Trophoblast cell (in vitro differentiated cells and primary cell): Measurements from ENCODE around the gene APPBP2.

Source experiments
- DNase-seq, 2 donors: peaks; one replicate each; pipeline ENCODE4 v3.0.0-alpha.2; 2016
- H2AFZ ChIP-seq: 2 replicates; pipeline ENCODE4 v1.6.1; 2013; ENCODE audit warnings: low read length, moderate library complexity, mild to moderate bottlenecking; ENCODE audit not compliant: insufficient read depth, poor library complexity
- H2AK5ac ChIP-seq: 2 replicates; pipeline ENCODE4 v1.6.1; 2013; ENCODE audit warnings: mild to moderate bottlenecking, low read length
- H2BK120ac ChIP-seq: 2 replicates; pipeline ENCODE4 v1.6.1; 2013; ENCODE audit warnings: low read length, mild to moderate bottlenecking, moderate library complexity; ENCODE audit not compliant: insufficient read depth, poor library complexity
- H2BK12ac ChIP-seq: 2 replicates; pipeline ENCODE4 v1.6.1; 2013; ENCODE audit warnings: mild to moderate bottlenecking, low read length, moderate library complexity
- H2BK5ac ChIP-seq: 2 replicates; pipeline ENCODE4 v1.6.1; 2013; ENCODE audit warnings: low read length, low read depth, moderate library complexity, mild to moderate bottlenecking; ENCODE audit not compliant: poor library complexity
- H3K14ac ChIP-seq: 2 replicates; pipeline ENCODE4 v1.6.1; 2013; ENCODE audit warnings: mild to moderate bottlenecking, low read length
- H3K18ac ChIP-seq: 2 replicates; pipeline ENCODE4 v1.6.1; 2013; ENCODE audit warnings: mild to moderate bottlenecking, low read length
- H3K23ac ChIP-seq: 2 replicates; pipeline ENCODE4 v1.6.1; 2013; ENCODE audit warnings: low read length
- H3K27ac ChIP-seq: 2 replicates; pipeline ENCODE4 v1.5.1; 2013; ENCODE audit warnings: low read depth, mild to moderate bottlenecking, inconsistent platforms, low read length, moderate library complexity
- H3K27me3 ChIP-seq: 2 replicates; pipeline ENCODE4 v1.6.1; 2013; ENCODE audit warnings: inconsistent platforms, mild to moderate bottlenecking, low read length, moderate library complexity; ENCODE audit not compliant: insufficient read depth
- H3K36me3 ChIP-seq, 2 experiments: 1 replicate in 1 of 2; 2 replicates in 1 of 2; pipeline ENCODE4 v1.6.1; 2013; ENCODE audit warnings: low read length in 2 of 2, mild to moderate bottlenecking in 2 of 2, moderate library complexity in 1 of 2; ENCODE audit not compliant: insufficient read depth in 2 of 2, control insufficient read depth in 1 of 2
- H3K4ac ChIP-seq: 2 replicates; pipeline ENCODE4 v1.6.1; 2013; ENCODE audit warnings: low read depth, mild to moderate bottlenecking, low read length, moderate library complexity
- H3K4me1 ChIP-seq, 2 experiments: 1 replicate in 1 of 2; 2 replicates in 1 of 2; pipeline ENCODE4 v1.6.1; 2013; ENCODE audit warnings: low read length in 2 of 2, mild to moderate bottlenecking in 2 of 2, moderate library complexity in 1 of 2; ENCODE audit not compliant: insufficient read depth in 2 of 2, control insufficient read depth in 1 of 2
- H3K4me2 ChIP-seq: 2 replicates; pipeline ENCODE4 v1.6.1; 2013; ENCODE audit warnings: inconsistent platforms, mild to moderate bottlenecking, low read length, moderate library complexity
- H3K4me3 ChIP-seq: 2 replicates; pipeline ENCODE4 v1.5.1; 2013; ENCODE audit warnings: mild to moderate bottlenecking, low read depth, low read length, inconsistent platforms
- H3K79me1 ChIP-seq: one replicate; pipeline ENCODE4 v1.6.1; 2013; ENCODE audit warnings: low read length
- H3K79me2 ChIP-seq: 2 replicates; pipeline ENCODE4 v1.6.1; 2013; ENCODE audit warnings: low read length, mild to moderate bottlenecking; ENCODE audit not compliant: control insufficient read depth, insufficient read depth, poor library complexity
- H3K9ac ChIP-seq: 2 replicates; pipeline ENCODE4 v1.6.1; 2013; ENCODE audit warnings: mild to moderate bottlenecking, low read length
- H3K9me3 ChIP-seq: 2 replicates; pipeline ENCODE4 v1.6.1; 2013; ENCODE audit warnings: low read depth, mild to moderate bottlenecking, control low read depth, inconsistent platforms, low read length; ENCODE audit not compliant: insufficient read depth
- H4K12ac ChIP-seq: 2 replicates; pipeline ENCODE4 v1.6.1; 2013; ENCODE audit warnings: low read depth, mild to moderate bottlenecking, low read length, moderate library complexity
- H4K8ac ChIP-seq: 2 replicates; pipeline ENCODE4 v1.6.1; 2013; ENCODE audit warnings: low read depth, mild to moderate bottlenecking, low read length, moderate library complexity
- H4K91ac ChIP-seq: one replicate; pipeline ENCODE4 v1.6.1; 2013; ENCODE audit warnings: low read depth, mild to moderate bottlenecking, low read length, moderate library complexity
- WGBS: extraction: QIAGEN DNeasy Blood & Tissue Kit; methylation state at CpG from one replicate; pipeline ENCODE4 v1.1.7; 2013; ENCODE audit warnings: missing lambda C conversion rate; ENCODE audit not compliant: insufficient read length, insufficient coverage; ENCODE audit errors: extremely low coverage; 5-methylcytosine and 5-hydroxymethylcytosine counted together

Gene APPBP2

GRCh38 chr17:60559659-60559994 is 33.6 kb upstream of the APPBP2 start:
- Histone ChIP-seq H3K79me2 (no peaks in the 10 kb centered on the region), H3K79me1 (no peaks in the 10 kb centered on the region), H3K9ac (no peak overlapping the region), H4K91ac (no peak overlapping the region), H2BK12ac (no peak overlapping the region), H3K9me3 (peaks cover 18% of the 10 kb centered on the region), H3K23ac (no peak overlapping the region), H2BK120ac (no peak overlapping the region), H2AFZ (no peak overlapping the region), H3K18ac (no peak overlapping the region), H4K8ac (no peak overlapping the region), H3K36me3 (peaks cover 0 to 2% of the 10 kb centered on the region in 2 experiments), H3K4me3 (no peak overlapping the region), H4K12ac (no peak overlapping the region), H3K4me1 (peaks cover 0 to under 1% of the 10 kb centered on the region in 2 experiments), H2BK5ac (no peak overlapping the region), H3K14ac (no peak overlapping the region), H3K4ac (no peak overlapping the region), H2AK5ac (no peak overlapping the region), H3K4me2 (no peak overlapping the region), H3K27ac (no peak overlapping the region), H3K27me3 (no peaks in the 10 kb centered on the region)
- WGBS, result no CpG with 5 or more reads among the region's 8 CpGs
- DNase-seq, result no peak

DNA sequence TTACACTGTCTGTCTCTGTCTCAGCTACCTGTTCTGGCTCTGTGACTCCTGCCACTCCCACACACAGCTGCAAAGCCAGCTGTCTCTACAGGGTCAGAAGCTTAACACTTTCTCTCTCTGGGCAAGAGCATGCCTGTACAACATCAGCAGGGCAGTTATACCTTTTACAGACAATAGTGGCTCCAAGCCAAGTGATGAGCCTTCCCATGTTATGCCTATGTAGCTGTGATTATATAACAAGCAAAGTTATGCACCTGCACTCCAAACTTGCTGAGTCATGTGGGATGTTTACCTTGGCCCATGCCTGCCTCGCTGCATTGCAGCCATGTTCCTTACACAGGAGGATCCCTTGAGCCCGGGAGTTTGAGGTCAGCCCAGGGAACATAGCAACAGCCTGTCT is 31.8 kb upstream of the APPBP2 start:
- H3K18ac ChIP-seq, result no peak overlapping the region
- H3K36me3 ChIP-seq, result peaks cover 0 to 2% of the 10 kb centered on the region in 2 experiments
- H4K12ac ChIP-seq, result no peak overlapping the region
- H3K4ac ChIP-seq, result no peak overlapping the region
- no peak overlapping the region for H4K8ac ChIP-seq
- H3K4me2 ChIP-seq, result no peak overlapping the region
- no CpG with 5 or more reads among the region's 2 CpGs for WGBS
- H2BK12ac ChIP-seq, result no peak overlapping the region
- peaks cover 23% of the 10 kb centered on the region for H3K9me3 ChIP-seq
- H3K79me1 ChIP-seq, result no peaks in the 10 kb centered on the region
- H3K4me3 ChIP-seq, result no peak overlapping the region
- no peak for DNase-seq
- H3K9ac ChIP-seq, result no peak overlapping the region
- no peak overlapping the region for H2BK120ac ChIP-seq
- H3K23ac ChIP-seq, result no peak overlapping the region
- no peak overlapping the region for H2AFZ ChIP-seq
- no peak overlapping the region for H2AK5ac ChIP-seq
- no peak overlapping the region for H3K14ac ChIP-seq
- no peak overlapping the region for H2BK5ac ChIP-seq
- H3K27ac ChIP-seq, result no peak overlapping the region
- H4K91ac ChIP-seq, result no peak overlapping the region
- no peaks in the 10 kb centered on the region for H3K79me2 ChIP-seq
- no peaks in the 10 kb centered on the region for H3K4me1 ChIP-seq
- no peaks in the 10 kb centered on the region for H3K27me3 ChIP-seq

DNA sequence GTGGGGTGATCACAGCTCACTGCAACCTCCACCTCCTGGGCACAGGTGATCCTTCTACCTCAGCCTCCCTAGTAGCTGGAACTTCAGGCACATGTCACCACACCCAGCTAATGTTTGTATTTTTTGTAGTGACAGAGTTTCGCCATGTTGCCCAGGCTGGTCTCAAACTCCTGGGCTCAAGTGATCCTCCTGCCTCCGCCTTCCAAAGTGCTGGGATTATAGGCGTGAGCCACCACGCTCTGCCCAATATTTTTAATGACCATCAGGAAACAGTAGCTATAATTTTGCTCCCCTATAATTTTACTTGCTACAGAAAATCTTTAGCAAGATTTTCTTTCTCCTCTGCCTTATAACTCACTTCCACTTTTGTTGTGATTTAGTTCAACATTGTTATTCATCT is 29.7 kb upstream of the APPBP2 start:
- Histone ChIP-seq H4K8ac (no peak overlapping the region), H3K14ac (no peak overlapping the region), H2BK12ac (no peak overlapping the region), H3K9ac (no peak overlapping the region), H3K9me3 (peaks cover 23% of the 10 kb centered on the region), H3K4me2 (no peak overlapping the region), H3K79me1 (no peaks in the 10 kb centered on the region), H3K18ac (no peak overlapping the region), H2BK5ac (no peak overlapping the region), H4K12ac (no peak overlapping the region), H2AK5ac (no peak overlapping the region), H3K4me3 (no peak overlapping the region), H2BK120ac (no peak overlapping the region), H3K36me3 (peaks cover 0 to 2% of the 10 kb centered on the region in 2 experiments), H3K27me3 (no peaks in the 10 kb centered on the region), H3K4me1 (no peaks in the 10 kb centered on the region), H3K4ac (no peak overlapping the region), H4K91ac (no peak overlapping the region), H3K27ac (no peak overlapping the region), H3K23ac (no peak overlapping the region), H2AFZ (no peak overlapping the region), H3K79me2 (no peaks in the 10 kb centered on the region)
- no CpG with 5 or more reads among the region's 4 CpGs for WGBS
- DNase-seq, result no peak

DNA sequence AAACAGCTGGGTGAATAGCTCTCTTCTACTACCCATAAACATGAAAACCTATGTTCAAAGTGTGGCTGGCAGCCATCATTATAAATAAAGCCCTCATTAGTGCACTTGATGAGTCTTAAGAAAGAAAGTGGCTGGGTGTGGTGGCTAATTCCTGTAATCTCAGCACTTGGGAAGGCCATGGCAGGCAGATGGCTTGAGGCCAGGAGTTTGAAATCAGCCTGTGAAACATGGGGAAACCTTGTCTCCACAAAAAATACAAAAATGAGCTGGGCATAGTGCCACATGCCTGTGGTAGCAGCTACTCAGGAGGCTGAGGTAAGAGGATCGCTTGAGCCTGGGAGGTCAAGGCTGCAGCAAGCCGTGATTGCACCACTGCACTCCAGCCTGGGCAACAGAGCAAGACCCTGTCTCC is 28.3 kb upstream of the APPBP2 start:
- Histone ChIP-seq H3K27me3 (no peaks in the 10 kb centered on the region), H3K79me2 (no peaks in the 10 kb centered on the region), H3K27ac (no peak overlapping the region), H3K14ac (no peak overlapping the region), H3K4ac (no peak overlapping the region), H3K23ac (no peak overlapping the region), H3K4me3 (no peak overlapping the region), H3K79me1 (no peaks in the 10 kb centered on the region), H4K8ac (no peak overlapping the region), H3K9me3 (peaks cover 21% of the 10 kb centered on the region), H3K4me1 (no peaks in the 10 kb centered on the region), H2AFZ (no peak overlapping the region), H3K4me2 (no peak overlapping the region), H2BK120ac (no peak overlapping the region), H2BK12ac (no peak overlapping the region), H4K12ac (no peak overlapping the region), H3K9ac (no peak overlapping the region), H3K18ac (no peak overlapping the region), H2BK5ac (no peak overlapping the region), H2AK5ac (no peak overlapping the region), H4K91ac (no peak overlapping the region), H3K36me3 (peaks cover 0 to 2% of the 10 kb centered on the region in 2 experiments)
- WGBS, result no CpG with 5 or more reads among the region's 2 CpGs
- no peak for DNase-seq
